ENCODE measurements around the gene APLF. TPM values are rescaled to one million over a fixed set of nuclear protein-coding genes. Genes with fewer than 3 reads are reported as not detected.

APLF gene
- total RNA-seq, 4 donors from 2014 or later = 0.70 to 9.1 (median 2.0) TPM

GRCh38 chr2:68447118-68447517 is 20.3 kb upstream of the APLF start:
- Histone ChIP-seq H3K4me3 (no peak overlapping the region), H3K27ac (no peak overlapping the region), H3K36me3 (no peaks in the 10 kb centered on the region), H3K4me1 (no peaks in the 10 kb centered on the region), H3K27me3 (no peaks in the 10 kb centered on the region), H3K9me3 (no peaks in the 10 kb centered on the region)
- DNase-seq = no peak
- TF ChIP-seq, protein P1, sequence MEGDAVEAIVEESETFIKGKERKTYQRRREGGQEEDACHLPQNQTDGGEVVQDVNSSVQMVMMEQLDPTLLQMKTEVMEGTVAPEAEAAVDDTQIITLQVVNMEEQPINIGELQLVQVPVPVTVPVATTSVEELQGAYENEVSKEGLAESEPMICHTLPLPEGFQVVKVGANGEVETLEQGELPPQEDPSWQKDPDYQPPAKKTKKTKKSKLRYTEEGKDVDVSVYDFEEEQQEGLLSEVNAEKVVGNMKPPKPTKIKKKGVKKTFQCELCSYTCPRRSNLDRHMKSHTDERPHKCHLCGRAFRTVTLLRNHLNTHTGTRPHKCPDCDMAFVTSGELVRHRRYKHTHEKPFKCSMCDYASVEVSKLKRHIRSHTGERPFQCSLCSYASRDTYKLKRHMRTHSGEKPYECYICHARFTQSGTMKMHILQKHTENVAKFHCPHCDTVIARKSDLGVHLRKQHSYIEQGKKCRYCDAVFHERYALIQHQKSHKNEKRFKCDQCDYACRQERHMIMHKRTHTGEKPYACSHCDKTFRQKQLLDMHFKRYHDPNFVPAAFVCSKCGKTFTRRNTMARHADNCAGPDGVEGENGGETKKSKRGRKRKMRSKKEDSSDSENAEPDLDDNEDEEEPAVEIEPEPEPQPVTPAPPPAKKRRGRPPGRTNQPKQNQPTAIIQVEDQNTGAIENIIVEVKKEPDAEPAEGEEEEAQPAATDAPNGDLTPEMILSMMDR (IDR thresholded peaks at IDR 0.05) = no peak
- TF ChIP-seq POLR2A (IDR thresholded peaks at IDR 0.05) = no peak

GRCh38 chr2:68448671-68449653 is 18.4 kb upstream of the APLF start:
- Histone ChIP-seq H3K9me3 (no peaks in the 10 kb centered on the region), H3K36me3 (no peaks in the 10 kb centered on the region), H3K4me3 (no peak overlapping the region), H3K4me1 (no peaks in the 10 kb centered on the region), H3K27me3 (no peaks in the 10 kb centered on the region), H3K27ac (no peak overlapping the region)
- DNase-seq = no peak
- no peak for TF ChIP-seq POLR2A (IDR thresholded peaks at IDR 0.05)
- TF ChIP-seq, protein P1 (IDR thresholded peaks at IDR 0.05) = no peak

GRCh38 chr2:68452158-68452900 is 15.1 kb upstream of the APLF start:
- no peak for TF ChIP-seq POLR2A (IDR thresholded peaks at IDR 0.05)
- TF ChIP-seq, protein P1 (IDR thresholded peaks at IDR 0.05) = no peak
- H3K36me3 ChIP-seq = no peaks in the 10 kb centered on the region
- DNase-seq = no peak
- no peaks in the 10 kb centered on the region for H3K4me1 ChIP-seq
- H3K27ac ChIP-seq = no peak overlapping the region
- no peaks in the 10 kb centered on the region for H3K27me3 ChIP-seq
- no peak overlapping the region for H3K4me3 ChIP-seq
- H3K9me3 ChIP-seq = no peaks in the 10 kb centered on the region

DNA sequence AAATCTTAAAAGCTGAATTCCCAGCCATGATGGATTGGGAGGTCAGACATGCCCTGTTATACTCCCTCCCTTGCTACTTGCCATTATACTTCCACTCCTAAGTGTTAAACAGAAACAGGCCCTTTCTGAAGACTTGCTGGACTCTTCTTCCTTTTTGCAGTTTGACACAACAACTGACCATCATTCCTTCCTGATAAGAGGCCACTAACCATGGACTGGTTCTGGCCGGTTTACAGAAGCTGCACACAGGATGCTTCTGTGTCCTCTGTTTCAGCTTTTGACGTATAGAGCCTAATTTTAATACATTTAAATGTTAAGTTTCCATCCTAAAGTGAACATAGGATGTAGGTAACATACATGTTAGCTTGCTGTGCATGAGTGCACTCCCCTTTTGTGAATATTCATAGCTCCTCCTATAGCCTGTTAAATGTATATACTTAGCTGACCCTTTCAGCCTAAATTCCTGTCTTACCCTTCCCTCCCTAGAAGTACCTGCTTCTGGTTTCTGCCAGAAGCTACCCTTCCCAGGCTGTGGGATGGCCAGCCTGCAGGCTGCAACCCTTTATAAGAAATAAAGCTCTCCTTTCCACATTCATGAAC is 13.5 kb upstream of the APLF start:
- no peak for TF ChIP-seq POLR2A (IDR thresholded peaks at IDR 0.05)
- TF ChIP-seq, protein P1 (IDR thresholded peaks at IDR 0.05) = no peak
- Histone ChIP-seq H3K27me3 (no peaks in the 10 kb centered on the region), H3K9me3 (no peaks in the 10 kb centered on the region), H3K27ac (no peak overlapping the region), H3K4me3 (no peak overlapping the region), H3K36me3 (no peaks in the 10 kb centered on the region), H3K4me1 (peaks cover 0 to 4% (median 0%) of the 10 kb centered on the region in 4 donors)
- no peak for DNase-seq

GRCh38 chr2:68454719-68455118 is 12.7 kb upstream of the APLF start:
- H3K4me3 ChIP-seq = no peak overlapping the region

More at GRCh38 chr2:68454719-68455118, 12.7 kb upstream of the APLF start:
- H3K9me3 ChIP-seq = no peaks in the 10 kb centered on the region
- H3K27ac ChIP-seq = no peak overlapping the region
- peaks cover 0 to 5% (median 0%) of the 10 kb centered on the region in 4 donors for H3K4me1 ChIP-seq
- H3K27me3 ChIP-seq = no peaks in the 10 kb centered on the region
- no peak for DNase-seq
- TF ChIP-seq POLR2A (IDR thresholded peaks at IDR 0.05) = no peak
- TF ChIP-seq, protein P1 (IDR thresholded peaks at IDR 0.05) = no peak
- H3K36me3 ChIP-seq = no peaks in the 10 kb centered on the region
